GM12878 (cell line): ENCODE results near the gene ARL5B. TPM values are rescaled to one million over a fixed set of nuclear protein-coding genes. Genes with fewer than 3 reads are reported as not detected.

ENCODE experiments used
- ASH2L ChIP-seq: fragments of 300-600, 200-600 bp; sonication (generic); IDR thresholded peaks from 2 replicates; pipeline ENCODE4 v1.6.1; 2017; ENCODE audit warnings: low read depth, mild to moderate bottlenecking, borderline replicate concordance
- BACH1 ChIP-seq: fragments of 450-650 bp; IDR thresholded peaks from 2 replicates; pipeline ENCODE4 v1.6.1; 2017; ENCODE audit warnings: mild to moderate bottlenecking, borderline replicate concordance
- ETV6 ChIP-seq, 2 experiments: fragments of 450-650 bp in 1 of 2; IDR thresholded peaks in 1 of 2; conservative IDR thresholded peaks in 1 of 2; 2 replicates each; pipeline ENCODE4 v1.6.1; 2014; ENCODE audit warnings: antibody characterized with exemption in 1 of 2, borderline replicate concordance in 1 of 2, low read depth in 1 of 2, mild to moderate bottlenecking in 1 of 2, moderate library complexity in 1 of 2
- HCFC1 ChIP-seq: fragments of 150-350 bp; IDR thresholded peaks from 2 replicates; pipeline ENCODE4 v1.6.1; 2014; ENCODE audit warnings: low read length
- KDM1A ChIP-seq: fragments of 200-600 bp; sonication (generic); IDR thresholded peaks from 2 replicates; pipeline ENCODE4 v1.6.1; 2016; ENCODE audit warnings: borderline replicate concordance
- MTA2 ChIP-seq: fragments of 450-650 bp; IDR thresholded peaks from 2 replicates; pipeline ENCODE4 v1.6.1; 2016; ENCODE audit warnings: low read depth, mild to moderate bottlenecking, moderate library complexity
- MYC ChIP-seq: IDR thresholded peaks from 2 replicates; pipeline ENCODE4 v1.6.1; 2011; ENCODE audit warnings: mild to moderate bottlenecking, low read length, moderate library complexity, inconsistent platforms; ENCODE audit not compliant: insufficient read depth, insufficient replicate concordance, insufficient read length, severe bottlenecking
- NFYB ChIP-seq: IDR thresholded peaks from 2 replicates; pipeline ENCODE4 v1.6.1; 2011; ENCODE audit warnings: low read depth, mild to moderate bottlenecking, low read length, improper control_type of control experiment, moderate library complexity; ENCODE audit not compliant: insufficient read depth
- PAX5 ChIP-seq: IDR thresholded peaks from 2 replicates; pipeline ENCODE4 v1.6.1; 2011; ENCODE audit warnings: low read depth, low read length, borderline replicate concordance
- PAX8 ChIP-seq: fragments of 450-650 bp; IDR thresholded peaks from 2 replicates; pipeline ENCODE4 v1.6.1; 2017; ENCODE audit warnings: mild to moderate bottlenecking, moderate library complexity
- POLR2AphosphoS2 ChIP-seq: IDR thresholded peaks from 2 replicates; pipeline ENCODE4 v1.6.1; 2011; ENCODE audit warnings: low read depth, mild to moderate bottlenecking, low read length, improper control_type of control experiment, moderate library complexity
- RELA ChIP-seq: fragments of 450-650 bp; IDR thresholded peaks from 2 replicates; pipeline ENCODE4 v1.8.0; 2014; ENCODE audit warnings: borderline replicate concordance; ENCODE audit not compliant: partially characterized antibody
- SIN3A ChIP-seq: IDR thresholded peaks from 2 replicates; pipeline ENCODE4 v1.6.1; 2012; ENCODE audit warnings: low read depth, low read length, improper control_type of control experiment
- SREBF2 ChIP-seq: IDR thresholded peaks from 2 replicates; pipeline ENCODE4 v1.6.1; 2012; ENCODE audit warnings: mild to moderate bottlenecking, low read length
- ZNF207 ChIP-seq: fragments of 450-650 bp; IDR thresholded peaks from 2 replicates; pipeline ENCODE4 v1.6.1; 2014; ENCODE audit warnings: antibody characterized with exemption, mild to moderate bottlenecking, borderline replicate concordance
- ZNF384 ChIP-seq: IDR thresholded peaks from 2 replicates; pipeline ENCODE4 v1.6.1; 2012; ENCODE audit warnings: low read depth, mild to moderate bottlenecking, low read length, improper control_type of control experiment, borderline replicate concordance
- polyA plus RNA-seq, 11 experiments: library from polyadenylated mRNA; depleted of rRNA in 4 of 11; unstranded in 6 of 11; stranded (reverse) in 5 of 11; fragments of >200 nt; fragmentation: Nextera tagmentation in 4 of 11; fragmentation: Illumina TruSeq in 1 of 11; extraction: Ambion mirVana in 4 of 11; extraction: Trizol in 1 of 11; gene quantifications; 1 replicate in 1 of 11; 2 replicates in 10 of 11; pipeline versions ENCODE4 v1.2.1 to v1.2.3, GENCODE V29; 2011 to 2016; ENCODE audit warnings: inconsistent platforms in 2 of 11, missing spikeins in 2 of 11, low read depth in 1 of 11
- total RNA-seq, 4 experiments: library from RNA; depleted of rRNA in 3 of 4; stranded (reverse); fragments of >200 nt in 3 of 4; fragmentation: Illumina TruSeq in 1 of 4; extraction: Trizol in 1 of 4; gene quantifications; 2 replicates each; pipeline versions ENCODE4 v1.2.1 to v1.2.3, GENCODE V29; 2013 to 2021
- TF ChIP-seq, protein P1 (sequence below): IDR thresholded peaks from 2 replicates; pipeline ENCODE4 v1.6.1; 2012; ENCODE audit warnings: improper control_type of control experiment, low read depth, low read length; ENCODE audit not compliant: insufficient replicate concordance
- TF ChIP-seq, protein P2 (sequence below): IDR thresholded peaks from 2 replicates; pipeline ENCODE4 v1.6.1; 2011; ENCODE audit warnings: mild to moderate bottlenecking, low read depth, low read length, moderate library complexity; ENCODE audit not compliant: insufficient replicate concordance
- TF ChIP-seq, protein P3 (sequence below): IDR thresholded peaks from 2 replicates; pipeline ENCODE4 v1.6.1; 2012; ENCODE audit warnings: low read length, inconsistent platforms
- TF ChIP-seq, protein P4 (sequence below): IDR thresholded peaks from 2 replicates; pipeline ENCODE4 v1.6.1; 2011; ENCODE audit warnings: low read depth, mild to moderate bottlenecking, low read length, moderate library complexity, borderline replicate concordance; ENCODE audit errors: extremely low read depth

The ARL5B gene
- total and polyA plus RNA-seq, 10 of the 15 experiments (the other 5 are each of a cell fraction or from before 2014, with no cell fraction given), result 2.5 to 20.7 (median 9.1) TPM

DNA sequence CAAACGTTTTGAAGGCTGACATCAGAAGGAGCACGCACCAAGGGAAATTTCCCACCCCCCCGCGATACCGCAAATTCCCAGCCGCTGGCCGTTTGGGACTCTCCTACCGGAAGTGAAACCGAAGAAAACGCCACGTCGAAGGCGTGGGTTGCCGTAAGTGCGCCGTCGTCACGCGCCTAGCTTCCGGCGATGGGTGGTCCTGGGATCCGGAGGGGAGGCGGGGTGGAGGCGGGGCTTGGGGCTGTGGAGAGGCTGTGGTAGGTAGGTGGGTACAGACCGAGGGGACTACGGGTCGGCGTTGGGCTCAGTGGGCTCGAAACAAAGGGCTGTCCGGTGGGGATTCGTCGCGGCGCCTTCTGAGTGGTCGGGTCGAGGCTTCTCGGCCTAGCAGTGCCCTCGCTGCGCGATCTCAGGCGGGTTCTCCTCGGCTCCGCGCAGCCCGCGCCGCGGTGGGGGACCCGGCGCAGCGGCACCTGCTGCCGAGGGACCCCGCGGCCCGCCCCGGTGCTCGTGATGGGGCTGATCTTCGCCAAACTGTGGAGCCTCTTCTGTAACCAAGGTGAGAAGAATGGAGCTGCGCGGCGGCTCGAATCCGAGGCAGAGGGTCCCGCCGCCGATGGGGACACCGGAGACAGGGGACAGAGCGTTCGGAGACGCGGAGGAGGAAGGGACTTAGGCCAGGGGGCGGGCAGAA is at the start of gene ARL5B (continued):
- TF ChIP-seq, protein P1, sequence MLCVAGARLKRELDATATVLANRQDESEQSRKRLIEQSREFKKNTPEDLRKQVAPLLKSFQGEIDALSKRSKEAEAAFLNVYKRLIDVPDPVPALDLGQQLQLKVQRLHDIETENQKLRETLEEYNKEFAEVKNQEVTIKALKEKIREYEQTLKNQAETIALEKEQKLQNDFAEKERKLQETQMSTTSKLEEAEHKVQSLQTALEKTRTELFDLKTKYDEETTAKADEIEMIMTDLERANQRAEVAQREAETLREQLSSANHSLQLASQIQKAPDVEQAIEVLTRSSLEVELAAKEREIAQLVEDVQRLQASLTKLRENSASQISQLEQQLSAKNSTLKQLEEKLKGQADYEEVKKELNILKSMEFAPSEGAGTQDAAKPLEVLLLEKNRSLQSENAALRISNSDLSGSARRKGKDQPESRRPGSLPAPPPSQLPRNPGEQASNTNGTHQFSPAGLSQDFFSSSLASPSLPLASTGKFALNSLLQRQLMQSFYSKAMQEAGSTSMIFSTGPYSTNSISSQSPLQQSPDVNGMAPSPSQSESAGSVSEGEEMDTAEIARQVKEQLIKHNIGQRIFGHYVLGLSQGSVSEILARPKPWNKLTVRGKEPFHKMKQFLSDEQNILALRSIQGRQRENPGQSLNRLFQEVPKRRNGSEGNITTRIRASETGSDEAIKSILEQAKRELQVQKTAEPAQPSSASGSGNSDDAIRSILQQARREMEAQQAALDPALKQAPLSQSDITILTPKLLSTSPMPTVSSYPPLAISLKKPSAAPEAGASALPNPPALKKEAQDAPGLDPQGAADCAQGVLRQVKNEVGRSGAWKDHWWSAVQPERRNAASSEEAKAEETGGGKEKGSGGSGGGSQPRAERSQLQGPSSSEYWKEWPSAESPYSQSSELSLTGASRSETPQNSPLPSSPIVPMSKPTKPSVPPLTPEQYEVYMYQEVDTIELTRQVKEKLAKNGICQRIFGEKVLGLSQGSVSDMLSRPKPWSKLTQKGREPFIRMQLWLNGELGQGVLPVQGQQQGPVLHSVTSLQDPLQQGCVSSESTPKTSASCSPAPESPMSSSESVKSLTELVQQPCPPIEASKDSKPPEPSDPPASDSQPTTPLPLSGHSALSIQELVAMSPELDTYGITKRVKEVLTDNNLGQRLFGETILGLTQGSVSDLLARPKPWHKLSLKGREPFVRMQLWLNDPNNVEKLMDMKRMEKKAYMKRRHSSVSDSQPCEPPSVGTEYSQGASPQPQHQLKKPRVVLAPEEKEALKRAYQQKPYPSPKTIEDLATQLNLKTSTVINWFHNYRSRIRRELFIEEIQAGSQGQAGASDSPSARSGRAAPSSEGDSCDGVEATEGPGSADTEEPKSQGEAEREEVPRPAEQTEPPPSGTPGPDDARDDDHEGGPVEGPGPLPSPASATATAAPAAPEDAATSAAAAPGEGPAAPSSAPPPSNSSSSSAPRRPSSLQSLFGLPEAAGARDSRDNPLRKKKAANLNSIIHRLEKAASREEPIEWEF, result no peak
- peak; percentile 93 for TF ChIP-seq RELA
- no peak; the same call in 1 of the 2 replicates for TF ChIP-seq SIN3A
- TF ChIP-seq ETV6 (conservative IDR thresholded peaks at IDR 0.05 in 1 of 2, IDR thresholded peaks at IDR 0.05 in 1 of 2; ENCODE audit: borderline replicate concordance in 1 of 2, low read depth in 1 of 2), result peak in 1 of 2 experiments; percentile 74; a peak in 1 of 4 replicates
- TF ChIP-seq ZNF384, result no peak
- no peak for TF ChIP-seq PAX8
- TF ChIP-seq BACH1, result peak; percentile 66; the same call in 1 of the 2 replicates
- TF ChIP-seq, protein P2, sequence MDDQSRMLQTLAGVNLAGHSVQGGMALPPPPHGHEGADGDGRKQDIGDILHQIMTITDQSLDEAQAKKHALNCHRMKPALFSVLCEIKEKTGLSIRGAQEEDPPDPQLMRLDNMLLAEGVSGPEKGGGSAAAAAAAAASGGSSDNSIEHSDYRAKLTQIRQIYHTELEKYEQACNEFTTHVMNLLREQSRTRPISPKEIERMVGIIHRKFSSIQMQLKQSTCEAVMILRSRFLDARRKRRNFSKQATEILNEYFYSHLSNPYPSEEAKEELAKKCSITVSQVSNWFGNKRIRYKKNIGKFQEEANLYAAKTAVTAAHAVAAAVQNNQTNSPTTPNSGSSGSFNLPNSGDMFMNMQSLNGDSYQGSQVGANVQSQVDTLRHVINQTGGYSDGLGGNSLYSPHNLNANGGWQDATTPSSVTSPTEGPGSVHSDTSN, result no peak
- peak; percentile 85; the same call in 1 of the 2 replicates for TF ChIP-seq POLR2AphosphoS2
- peak; percentile 88 for TF ChIP-seq PAX5
- TF ChIP-seq MTA2, result peak; percentile 86
- TF ChIP-seq ZNF207, result 0 out of 2 replicates have a peak, but pooled peaks have one; percentile 73
- peak; percentile 52 for TF ChIP-seq HCFC1
- TF ChIP-seq, protein P3, sequence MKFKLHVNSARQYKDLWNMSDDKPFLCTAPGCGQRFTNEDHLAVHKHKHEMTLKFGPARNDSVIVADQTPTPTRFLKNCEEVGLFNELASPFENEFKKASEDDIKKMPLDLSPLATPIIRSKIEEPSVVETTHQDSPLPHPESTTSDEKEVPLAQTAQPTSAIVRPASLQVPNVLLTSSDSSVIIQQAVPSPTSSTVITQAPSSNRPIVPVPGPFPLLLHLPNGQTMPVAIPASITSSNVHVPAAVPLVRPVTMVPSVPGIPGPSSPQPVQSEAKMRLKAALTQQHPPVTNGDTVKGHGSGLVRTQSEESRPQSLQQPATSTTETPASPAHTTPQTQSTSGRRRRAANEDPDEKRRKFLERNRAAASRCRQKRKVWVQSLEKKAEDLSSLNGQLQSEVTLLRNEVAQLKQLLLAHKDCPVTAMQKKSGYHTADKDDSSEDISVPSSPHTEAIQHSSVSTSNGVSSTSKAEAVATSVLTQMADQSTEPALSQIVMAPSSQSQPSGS, result peak; percentile 83
- no peak for TF ChIP-seq MYC
- TF ChIP-seq KDM1A, result no peak
- TF ChIP-seq SREBF2, result no peak
- TF ChIP-seq, protein P4, sequence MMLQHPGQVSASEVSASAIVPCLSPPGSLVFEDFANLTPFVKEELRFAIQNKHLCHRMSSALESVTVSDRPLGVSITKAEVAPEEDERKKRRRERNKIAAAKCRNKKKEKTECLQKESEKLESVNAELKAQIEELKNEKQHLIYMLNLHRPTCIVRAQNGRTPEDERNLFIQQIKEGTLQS, result no peak
- TF ChIP-seq ASH2L, result no peak
- peak; percentile 52; the same call in 1 of the 2 replicates for TF ChIP-seq NFYB
